K562 (cell line): Measurements from ENCODE around the gene UPF1. TPM values are rescaled to one million over a fixed set of nuclear protein-coding genes. Genes with fewer than 3 reads are reported as not detected.

ENCODE experiments used
- ATAC-seq: fragments of 200-7000 bp; cut with Tn5 transposase; 3 replicates; pipeline ENCODE4 v1.9.1; 2020; ENCODE audit warnings: moderate library complexity
- BruUV-seq: library from RNA; stranded (reverse); fragments of 400-500 nt; replicated peaks from 2 replicates; lab custom pipeline; 2021; lab: Mats Ljungman, UMichigan
- CTCF ChIA-PET: fragments of 300-600 bp; formaldehyde crosslinking; extraction: SDS; loops from one replicate; lab custom pipeline; 2021; ENCODE audit warnings: low intra/inter-chr PET ratio; lab: Yijun Ruan, JAX
- POLR2A ChIA-PET: fragments of 300-600, 350-650 bp; sonication (Branson Sonifier 250); formaldehyde crosslinking; extraction: SDS; loops from one replicate; lab custom pipeline; 2021; ENCODE audit warnings: antibody characterized with exemption, inconsistent platforms; lab: Yijun Ruan, JAX
- DNase-seq, 4 experiments: peaks; one replicate each; pipeline versions ENCODE4 v3.0.0 to v3.0.0-alpha.2; 2011 to 2018; ENCODE audit warnings: low spot score in 3 of 4, mixed read lengths in 3 of 4; ENCODE audit errors: extremely low read depth in 1 of 4
- FAIRE-seq: peaks from 2 replicates; lab custom pipeline; 2011; peaks lifted over from hg19 to GRCh38; lab: Jason Lieb, UNC
- H2AFZ ChIP-seq: 2 replicates; pipeline ENCODE4 v1.6.0; 2011; ENCODE audit warnings: low read depth, low read length, control low read depth, inconsistent platforms
- H3K27ac ChIP-seq: fragments of 200-600 bp; 3 replicates; pipeline ENCODE4 v1.8.0; 2011; ENCODE audit warnings: low read depth, mild to moderate bottlenecking, control low read depth, inconsistent platforms, low read length, moderate library complexity, mixed read lengths; ENCODE audit errors: extremely low read depth
- H3K27me3 ChIP-seq, 2 experiments: fragments of 300-600 bp in 1 of 2; 2 replicates in 1 of 2; 3 replicates in 1 of 2; pipeline versions ENCODE4 v1.6.0 to v1.8.0; 2011; ENCODE audit warnings: inconsistent platforms in 2 of 2, low read length in 2 of 2, mild to moderate bottlenecking in 1 of 2, mixed read lengths in 1 of 2, moderate library complexity in 1 of 2; ENCODE audit not compliant: control insufficient read depth in 2 of 2, insufficient read depth in 2 of 2
- H3K36me3 ChIP-seq: fragments of 300-600 bp; 3 replicates; pipeline ENCODE4 v1.8.0; 2011; ENCODE audit warnings: mild to moderate bottlenecking, low read length, inconsistent platforms; ENCODE audit not compliant: control insufficient read depth, insufficient read depth
- H3K4me1 ChIP-seq, 2 experiments: fragments of 200-600 bp in 1 of 2; replicated peaks in 1 of 2; 2 replicates in 1 of 2; 3 replicates in 1 of 2; pipeline versions ENCODE4 v1.5.1 to v1.8.0; 2011; ENCODE audit warnings: inconsistent platforms in 2 of 2, low read length in 2 of 2, mild to moderate bottlenecking in 1 of 2, mixed read lengths in 1 of 2, moderate library complexity in 1 of 2; ENCODE audit not compliant: control insufficient read depth in 2 of 2, insufficient read depth in 2 of 2
- H3K4me2 ChIP-seq: 2 replicates; pipeline ENCODE4 v1.6.1; 2011; ENCODE audit warnings: low read length, control low read depth, inconsistent platforms, mixed read lengths; ENCODE audit not compliant: insufficient read depth
- H3K4me3 ChIP-seq: fragments of 200-600 bp; sonication (generic), shearing (Covaris generic); 2 replicates; pipeline ENCODE4 v1.5.1; 2016; ENCODE audit warnings: control low read depth, inconsistent platforms
- H3K79me2 ChIP-seq: fragments of 200-600 bp; 3 replicates; pipeline ENCODE4 v1.8.0; 2011; ENCODE audit warnings: low read length, inconsistent platforms; ENCODE audit not compliant: control insufficient read depth, insufficient read depth
- H3K9ac ChIP-seq, 2 experiments: 2 replicates each; pipeline versions ENCODE4 v1.6.0 to v1.6.1; 2011; ENCODE audit warnings: low read depth in 2 of 2, low read length in 2 of 2, control low read depth in 1 of 2, inconsistent platforms in 1 of 2, mild to moderate bottlenecking in 1 of 2, mixed read lengths in 1 of 2; ENCODE audit not compliant: insufficient read depth in 1 of 2
- H3K9me1 ChIP-seq: one replicate; pipeline ENCODE4 v1.6.0; 2011; ENCODE audit warnings: inconsistent platforms, mild to moderate bottlenecking, low read length, moderate library complexity; ENCODE audit not compliant: control insufficient read depth, insufficient read depth
- H3K9me3 ChIP-seq: replicated peaks from 2 replicates; pipeline ENCODE4 v1.5.1; 2011; ENCODE audit warnings: low read depth, low read length, inconsistent platforms; ENCODE audit not compliant: control insufficient read depth, insufficient read depth
- H4K20me1 ChIP-seq: replicated peaks from 2 replicates; pipeline ENCODE4 v1.6.1; 2011; ENCODE audit warnings: low read length, inconsistent platforms, mixed read lengths; ENCODE audit not compliant: control insufficient read depth, insufficient read depth
- ETS2 ChIP-seq: IDR thresholded peaks from 2 replicates; pipeline ENCODE4 v1.6.1; 2016; ENCODE audit warnings: borderline replicate concordance, missing genetic modification characterization, mild to moderate bottlenecking, moderate library complexity, missing compliant biosample characterization; ENCODE audit not compliant: poor library complexity, severe bottlenecking
- FOXP4 ChIP-seq: sonication (generic); formaldehyde crosslinking; IDR thresholded peaks from 2 replicates; pipeline ENCODE4 v1.8.0; 2022; ENCODE audit warnings: mild to moderate bottlenecking, missing genetic modification reagents, borderline replicate concordance
- HDAC1 ChIP-seq, 2 experiments: fragments of 450-650 bp; IDR thresholded peaks; 2 replicates each; pipeline ENCODE4 v1.6.1; 2016 to 2017; ENCODE audit warnings: inconsistent platforms in 1 of 2, mild to moderate bottlenecking in 1 of 2, moderate library complexity in 1 of 2
- RBBP5 ChIP-seq: fragments of 200-600 bp; sonication (generic); IDR thresholded peaks from 2 replicates; pipeline ENCODE4 v1.6.1; 2012; ENCODE audit warnings: borderline replicate concordance, mild to moderate bottlenecking, low read length, control low read depth, inconsistent platforms; ENCODE audit not compliant: insufficient read depth, poor library complexity, severe bottlenecking
- SIN3A ChIP-seq, 2 experiments: fragments of 150-350 bp in 1 of 2; IDR thresholded peaks; 2 replicates each; pipeline ENCODE4 v1.6.1; 2011 to 2016; ENCODE audit warnings: borderline replicate concordance in 2 of 2, low read depth in 2 of 2, low read length in 2 of 2, mild to moderate bottlenecking in 2 of 2, moderate library complexity in 2 of 2; ENCODE audit not compliant: control insufficient read depth in 1 of 2
- ZKSCAN8 ChIP-seq: fragments of 200-800 bp; sonication (Bioruptor generic); IDR thresholded peaks from 2 replicates; pipeline ENCODE4 v1.6.1; 2016; ENCODE audit warnings: missing genetic modification characterization, missing compliant biosample characterization
- ZNF586 ChIP-seq: fragments of 450-650 bp; formaldehyde crosslinking; conservative IDR thresholded peaks from 2 replicates; pipeline ENCODE4 v1.4.0; 2020; ENCODE audit warnings: mild to moderate bottlenecking, moderate library complexity
- WGBS: fragments of 100-300 bp; shearing (Covaris generic); methylation state at CpG from one replicate; pipeline ENCODE4 v1.1.6; 2016; ENCODE audit warnings: low coverage, mixed read lengths; ENCODE audit not compliant: insufficient coverage; ENCODE audit errors: missing lambda C conversion rate; 5-methylcytosine and 5-hydroxymethylcytosine counted together
- in situ Hi-C: fragments of 300-500 bp; cut with MboI; formaldehyde crosslinking; loops from 4 replicates; pipeline ENCODE4 v1.15.0; 2018; ENCODE audit warnings: inconsistent platforms, mixed read lengths
- intact Hi-C: fragments of 100-400 bp; cut with micrococcal nuclease; formaldehyde crosslinking; loops from 2 replicates; pipeline ENCODE4 v1.14.2; 2022
- polyA plus RNA-seq, 8 experiments: library from polyadenylated mRNA; depleted of rRNA in 4 of 8; stranded (reverse) in 5 of 8; unstranded in 3 of 8; fragments of >200 nt; fragmentation: Nextera tagmentation in 2 of 8; fragmentation: Illumina TruSeq in 1 of 8; extraction: Ambion mirVana in 2 of 8; extraction: Trizol in 1 of 8; gene quantifications; 2 replicates each; pipeline versions ENCODE4 v1.2.1 to v1.2.3, GENCODE V29; 2011 to 2014; ENCODE audit warnings: inconsistent platforms in 1 of 8, missing spikeins in 1 of 8
- total RNA-seq, 7 experiments: library from RNA; depleted of rRNA in 6 of 7; stranded (reverse); fragments of >200 nt in 6 of 7; fragmentation: Illumina TruSeq in 2 of 7; extraction: Trizol in 2 of 7; gene quantifications; 2 replicates each; pipeline versions ENCODE4 v1.2.1 to v1.2.3, GENCODE V29; 2011 to 2021; ENCODE audit warnings: low replicate concordance in 1 of 7
- TF ChIP-seq, protein P1 (sequence below), 2 experiments: fragments of 450-650 bp; conservative IDR thresholded peaks; 2 replicates each; pipeline ENCODE4 v1.6.1; 2017; ENCODE audit warnings: mild to moderate bottlenecking in 2 of 2, moderate library complexity in 2 of 2
- TF ChIP-seq, protein P2 (sequence below): fragments of 450-650 bp; IDR thresholded peaks from 2 replicates; pipeline ENCODE4 v1.6.1; 2016

UPF1 gene
- total and polyA plus RNA-seq, 9 of the 15 experiments (the other 6 are each of a cell fraction or from before 2014, with no cell fraction given) = 0.34 to 103 (median 27.9) TPM

DNA sequence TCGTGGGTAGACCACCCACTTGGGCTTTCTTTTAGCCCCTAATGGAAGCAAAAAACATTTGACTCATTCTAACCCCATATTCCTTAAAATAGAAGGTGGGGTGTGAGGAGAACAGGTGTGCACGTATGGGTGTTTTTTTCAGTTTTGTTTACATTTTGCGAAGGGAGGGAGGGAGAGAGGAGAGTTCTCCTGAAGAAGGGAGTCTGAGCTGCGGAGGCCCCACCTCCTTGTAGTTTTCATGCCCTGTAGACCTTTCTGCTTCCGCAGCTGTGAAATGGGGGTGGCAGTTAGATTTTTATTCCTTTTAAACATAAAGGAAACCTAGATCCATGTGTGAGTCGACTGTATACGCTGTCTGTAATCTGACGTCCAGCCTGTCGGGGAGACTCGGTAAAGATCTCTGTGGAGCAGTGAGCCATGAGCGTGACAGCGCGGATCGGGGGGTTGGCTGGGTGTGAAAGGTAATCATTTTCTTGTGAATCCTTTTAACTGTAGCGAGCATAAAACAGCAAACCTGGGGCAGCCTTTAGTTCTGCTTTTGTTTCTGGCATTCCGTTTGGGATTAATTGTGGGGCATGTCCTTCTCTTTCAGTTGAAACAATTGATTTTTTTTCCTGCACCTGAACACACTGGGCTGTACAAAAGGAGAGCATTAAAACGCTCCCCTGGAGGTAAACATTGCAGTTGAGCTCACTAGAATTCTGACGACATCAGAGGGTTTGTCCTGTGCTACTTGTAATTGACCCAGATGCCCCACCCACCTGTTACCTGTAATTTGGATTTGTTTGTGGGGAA is 2.3 kb downstream of the UPF1 start:
- Histone ChIP-seq H3K36me3 (peaks cover 54% of the 10 kb centered on the region), H4K20me1 (peaks cover 56% of the 10 kb centered on the region), H3K9me3 (no peaks in the 10 kb centered on the region), H2AFZ (no peak overlapping the region), H3K4me1 (peaks cover 16 to 22% of the 10 kb centered on the region in 2 experiments), H3K79me2 (peaks cover 75% of the 10 kb centered on the region), H3K27me3 (no peaks in the 10 kb centered on the region), H3K9ac (peak overlapping the region; percentile 34 to 89), H3K4me3 (peak overlapping the region; percentile 90), H3K27ac (peak overlapping the region; percentile 24; the same call in 1 of the 3 replicates), H3K9me1 (peaks cover 6% of the 10 kb centered on the region), H3K4me2 (peak overlapping the region; percentile 100)
- DNase-seq (peak in 2 of 4 experiments; percentile 23 to 33), ATAC-seq (peak; percentile 34), FAIRE-seq (peak; percentile 52)
- intact Hi-C loops = loop anchor here (5.0 kb wide), 1 partner anchor 197 kb away; the partner anchor contains the start of gene KLHL26
- ChIA-PET CTCF (no interaction called here), POLR2A (interaction anchor here (0.8 to 4.3 kb wide), 5 partner anchors 8 to 492 kb away, joined by 3 to 21 read pairs (median 4); no protein-coding TSS in a partner anchor)
- no TSS peak for BruUV-seq
- in situ Hi-C loops = no loop called here
- WGBS = 6% methylated on average over 18 of the region's 18 CpGs
- peak; percentile 37 for TF ChIP-seq RBBP5
- TF ChIP-seq HDAC1 (IDR thresholded peaks at IDR 0.05) = 0 out of 4 replicates have a peak, but pooled peaks of 1 of the 2 experiments have one; percentile 13
- TF ChIP-seq SIN3A (IDR thresholded peaks at IDR 0.05; ENCODE audit: borderline replicate concordance in 2 of 2, control insufficient read depth in 1 of 2, low read depth in 2 of 2, low read length in 2 of 2) = peak in 1 of 2 experiments; percentile 59; a peak in 1 of 4 replicates
- TF ChIP-seq, protein P1, sequence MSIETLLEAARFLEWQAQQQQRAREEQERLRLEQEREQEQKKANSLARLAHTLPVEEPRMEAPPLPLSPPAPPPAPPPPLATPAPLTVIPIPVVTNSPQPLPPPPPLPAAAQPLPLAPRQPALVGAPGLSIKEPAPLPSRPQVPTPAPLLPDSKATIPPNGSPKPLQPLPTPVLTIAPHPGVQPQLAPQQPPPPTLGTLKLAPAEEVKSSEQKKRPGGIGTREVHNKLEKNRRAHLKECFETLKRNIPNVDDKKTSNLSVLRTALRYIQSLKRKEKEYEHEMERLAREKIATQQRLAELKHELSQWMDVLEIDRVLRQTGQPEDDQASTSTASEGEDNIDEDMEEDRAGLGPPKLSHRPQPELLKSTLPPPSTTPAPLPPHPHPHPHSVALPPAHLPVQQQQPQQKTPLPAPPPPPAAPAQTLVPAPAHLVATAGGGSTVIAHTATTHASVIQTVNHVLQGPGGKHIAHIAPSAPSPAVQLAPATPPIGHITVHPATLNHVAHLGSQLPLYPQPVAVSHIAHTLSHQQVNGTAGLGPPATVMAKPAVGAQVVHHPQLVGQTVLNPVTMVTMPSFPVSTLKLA (conservative IDR thresholded peaks at IDR 0.05) = peak in 1 of 2 experiments; percentile 32; a peak in 2 of 4 replicates
- TF ChIP-seq, protein P2, sequence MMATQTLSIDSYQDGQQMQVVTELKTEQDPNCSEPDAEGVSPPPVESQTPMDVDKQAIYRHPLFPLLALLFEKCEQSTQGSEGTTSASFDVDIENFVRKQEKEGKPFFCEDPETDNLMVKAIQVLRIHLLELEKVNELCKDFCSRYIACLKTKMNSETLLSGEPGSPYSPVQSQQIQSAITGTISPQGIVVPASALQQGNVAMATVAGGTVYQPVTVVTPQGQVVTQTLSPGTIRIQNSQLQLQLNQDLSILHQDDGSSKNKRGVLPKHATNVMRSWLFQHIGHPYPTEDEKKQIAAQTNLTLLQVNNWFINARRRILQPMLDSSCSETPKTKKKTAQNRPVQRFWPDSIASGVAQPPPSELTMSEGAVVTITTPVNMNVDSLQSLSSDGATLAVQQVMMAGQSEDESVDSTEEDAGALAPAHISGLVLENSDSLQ = peak; percentile 34; the same call in 1 of the 2 replicates
- TF ChIP-seq FOXP4 = peak; percentile 46; the same call in 1 of the 2 replicates
- TF ChIP-seq ZKSCAN8 (CRISPR knock-in tag) = peak; percentile 59; the same call in 1 of the 2 replicates
- no peak for TF ChIP-seq ETS2 (tag)
- no peak for TF ChIP-seq ZNF586
